ENCODE data around the gene MME. TPM values are rescaled to one million over a fixed set of nuclear protein-coding genes. Genes with fewer than 3 reads are reported as not detected.

Gene MME
- total RNA-seq, 4 donors from 2014 or later = 1.5 to 81.7 (median 20.5) TPM

DNA sequence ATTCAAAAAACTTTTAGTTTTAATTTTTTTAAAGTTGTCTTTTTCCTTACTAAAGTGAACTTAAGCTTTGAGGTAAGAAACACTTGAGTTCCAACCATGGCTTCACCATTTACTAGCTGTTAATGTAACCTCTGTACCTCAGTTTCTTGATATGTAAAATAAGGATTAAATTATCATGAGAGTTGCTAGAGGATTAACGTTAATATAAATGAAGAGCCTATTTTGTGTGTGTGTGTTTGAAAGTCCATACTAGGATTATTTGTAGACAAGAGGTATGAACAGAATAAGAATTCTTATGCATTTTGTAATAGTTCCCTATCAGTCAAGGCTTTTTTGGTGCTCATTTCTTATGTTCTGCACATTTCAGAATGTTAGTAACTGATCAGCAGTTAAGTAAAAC lies 93.7 kb downstream of the MME start:
- no peak for ATAC-seq
- 75 to 79% methylated on average over 1 of the region's 1 CpG for WGBS, 2 donors (ENCODE audit: low coverage in 1 of 2)
- no peaks in the 10 kb centered on the region for H3K36me3 ChIP-seq
- no peaks in the 10 kb centered on the region for H3K9me3 ChIP-seq
- H3K27ac ChIP-seq = no peak overlapping the region
- no peaks in the 10 kb centered on the region for H3K27me3 ChIP-seq
- TF ChIP-seq, protein P1, sequence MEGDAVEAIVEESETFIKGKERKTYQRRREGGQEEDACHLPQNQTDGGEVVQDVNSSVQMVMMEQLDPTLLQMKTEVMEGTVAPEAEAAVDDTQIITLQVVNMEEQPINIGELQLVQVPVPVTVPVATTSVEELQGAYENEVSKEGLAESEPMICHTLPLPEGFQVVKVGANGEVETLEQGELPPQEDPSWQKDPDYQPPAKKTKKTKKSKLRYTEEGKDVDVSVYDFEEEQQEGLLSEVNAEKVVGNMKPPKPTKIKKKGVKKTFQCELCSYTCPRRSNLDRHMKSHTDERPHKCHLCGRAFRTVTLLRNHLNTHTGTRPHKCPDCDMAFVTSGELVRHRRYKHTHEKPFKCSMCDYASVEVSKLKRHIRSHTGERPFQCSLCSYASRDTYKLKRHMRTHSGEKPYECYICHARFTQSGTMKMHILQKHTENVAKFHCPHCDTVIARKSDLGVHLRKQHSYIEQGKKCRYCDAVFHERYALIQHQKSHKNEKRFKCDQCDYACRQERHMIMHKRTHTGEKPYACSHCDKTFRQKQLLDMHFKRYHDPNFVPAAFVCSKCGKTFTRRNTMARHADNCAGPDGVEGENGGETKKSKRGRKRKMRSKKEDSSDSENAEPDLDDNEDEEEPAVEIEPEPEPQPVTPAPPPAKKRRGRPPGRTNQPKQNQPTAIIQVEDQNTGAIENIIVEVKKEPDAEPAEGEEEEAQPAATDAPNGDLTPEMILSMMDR (IDR thresholded peaks at IDR 0.05) = no peak
- TF ChIP-seq EP300 (IDR thresholded peaks at IDR 0.05) (no peak), POLR2A (IDR thresholded peaks at IDR 0.05) (no peak), POLR2AphosphoS5 (IDR thresholded peaks at IDR 0.05) (no peak)
- no peak overlapping the region for H3K4me3 ChIP-seq
- H3K4me1 ChIP-seq = no peaks in the 10 kb centered on the region

DNA sequence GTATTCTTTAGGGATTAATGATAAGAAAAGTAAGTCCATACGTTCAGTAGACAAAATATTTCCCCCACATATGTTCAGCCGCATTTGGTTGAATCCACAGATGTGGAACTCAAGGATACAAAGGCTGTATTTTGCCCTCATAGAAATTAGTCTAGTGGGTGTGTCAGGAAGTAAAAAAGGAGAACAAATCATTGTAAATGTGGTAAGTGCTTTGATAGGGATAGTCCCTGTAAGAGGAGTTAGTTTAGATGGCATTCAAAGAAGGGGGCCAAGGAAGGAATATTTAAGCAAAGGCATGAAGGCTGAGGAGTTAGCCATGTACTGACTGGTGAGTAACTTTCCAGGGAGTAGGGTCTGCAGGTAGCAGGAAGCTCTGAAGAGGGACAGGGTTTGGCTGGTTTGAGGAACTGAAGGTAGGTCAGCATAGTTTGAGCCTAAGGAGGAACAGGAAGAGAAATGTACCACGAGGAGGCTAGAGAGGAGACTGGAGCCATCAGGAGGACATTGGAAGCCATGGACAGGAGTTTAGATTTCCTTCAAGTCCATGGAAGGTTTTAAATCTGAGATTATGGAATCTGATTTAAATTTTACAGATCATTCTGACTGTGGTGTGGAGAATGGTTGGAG lies 98.8 kb downstream of the MME start:
- Histone ChIP-seq H3K4me3 (no peak overlapping the region), H3K9me3 (no peaks in the 10 kb centered on the region), H3K27me3 (no peaks in the 10 kb centered on the region), H3K36me3 (no peaks in the 10 kb centered on the region), H3K27ac (no peak overlapping the region), H3K4me1 (no peaks in the 10 kb centered on the region)
- TF ChIP-seq, protein P1 (IDR thresholded peaks at IDR 0.05) = no peak
- TF ChIP-seq EP300 (IDR thresholded peaks at IDR 0.05) (no peak), POLR2AphosphoS5 (IDR thresholded peaks at IDR 0.05) (no peak), POLR2A (IDR thresholded peaks at IDR 0.05) (no peak)
- no peak for ATAC-seq
- WGBS, 2 donors (ENCODE audit: low coverage in 1 of 2) = 68 to 87% methylated on average over 3 of the region's 3 CpGs

DNA sequence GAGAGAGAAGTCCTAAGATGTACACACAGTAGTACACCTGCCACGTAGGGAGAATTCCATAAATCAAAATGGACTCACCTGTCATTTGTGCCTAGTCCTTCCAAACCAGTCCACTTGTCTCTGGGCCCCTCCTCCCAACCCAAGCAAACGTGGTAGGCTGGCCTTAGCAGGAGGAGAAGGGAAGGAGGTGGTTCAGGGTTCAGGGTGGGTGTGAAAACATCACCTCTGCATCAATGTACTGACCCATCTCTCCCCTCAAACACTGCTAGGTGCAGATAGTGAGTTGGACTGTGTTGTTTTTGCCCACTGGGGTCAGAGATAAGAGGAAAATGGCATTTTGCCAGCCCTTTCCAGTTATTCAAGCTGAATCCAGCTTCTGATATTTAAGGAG lies 99.3 kb downstream of the MME start:
- H3K4me1 ChIP-seq = no peaks in the 10 kb centered on the region
- TF ChIP-seq POLR2A (IDR thresholded peaks at IDR 0.05) (no peak), EP300 (IDR thresholded peaks at IDR 0.05) (no peak)
- TF ChIP-seq, protein P1 (IDR thresholded peaks at IDR 0.05) = no peak
- no peaks in the 10 kb centered on the region for H3K27me3 ChIP-seq
- no peak overlapping the region for H3K4me3 ChIP-seq
- 65% methylated on average over 2 of the region's 2 CpGs; no CpG with 5 or more reads in 1 of the 2 donors for WGBS, 2 donors (ENCODE audit: low coverage in 1 of 2)
- no peak for ATAC-seq
- no peak overlapping the region for H3K27ac ChIP-seq
- H3K36me3 ChIP-seq = no peaks in the 10 kb centered on the region
- no peaks in the 10 kb centered on the region for H3K9me3 ChIP-seq

DNA sequence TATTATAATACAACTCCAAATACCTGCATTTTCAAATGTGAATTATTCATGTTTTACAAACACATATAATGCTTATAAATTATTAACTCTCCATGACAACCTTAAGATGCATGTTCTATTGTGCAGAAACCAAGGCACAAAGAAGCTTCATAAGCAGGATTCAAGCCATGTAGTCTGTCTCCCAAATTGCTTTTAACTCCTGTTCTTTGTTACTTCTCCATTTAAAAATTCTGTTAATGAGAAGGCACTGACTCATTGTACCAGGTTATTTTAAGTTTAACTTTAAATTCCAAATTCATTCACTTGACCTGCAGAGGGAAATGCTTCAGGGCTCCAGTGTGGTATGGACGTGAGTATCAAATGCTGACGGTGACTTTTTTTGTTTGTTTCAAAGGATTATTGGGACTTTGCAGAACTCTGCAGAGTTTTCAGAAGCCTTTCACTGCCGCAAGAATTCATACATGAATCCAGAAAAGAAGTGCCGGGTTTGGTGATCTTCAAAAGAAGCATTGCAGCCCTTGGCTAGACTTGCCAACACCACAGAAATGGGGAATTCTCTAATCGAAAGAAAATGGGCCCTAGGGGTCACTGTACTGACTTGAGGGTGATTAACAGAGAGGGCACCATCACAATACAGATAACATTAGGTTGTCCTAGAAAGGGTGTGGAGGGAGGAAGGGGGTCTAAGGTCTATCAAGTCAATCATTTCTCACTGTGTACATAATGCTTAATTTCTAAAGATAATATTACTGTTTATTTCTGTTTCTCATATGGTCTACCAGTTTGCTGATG lies 100.0 kb downstream of the MME start:
- Histone ChIP-seq H3K4me3 (no peak overlapping the region), H3K27ac (no peak overlapping the region), H3K9me3 (no peaks in the 10 kb centered on the region), H3K36me3 (no peaks in the 10 kb centered on the region), H3K27me3 (no peaks in the 10 kb centered on the region), H3K4me1 (no peaks in the 10 kb centered on the region)
- TF ChIP-seq POLR2AphosphoS5 (IDR thresholded peaks at IDR 0.05) (no peak), EP300 (IDR thresholded peaks at IDR 0.05) (no peak), POLR2A (IDR thresholded peaks at IDR 0.05) (no peak)
- TF ChIP-seq, protein P1 (IDR thresholded peaks at IDR 0.05) = no peak
- ATAC-seq = no peak
- WGBS, 2 donors (ENCODE audit: low coverage in 1 of 2) = 73 to 88% methylated on average over 3 to 5 of the region's 5 CpGs

DNA sequence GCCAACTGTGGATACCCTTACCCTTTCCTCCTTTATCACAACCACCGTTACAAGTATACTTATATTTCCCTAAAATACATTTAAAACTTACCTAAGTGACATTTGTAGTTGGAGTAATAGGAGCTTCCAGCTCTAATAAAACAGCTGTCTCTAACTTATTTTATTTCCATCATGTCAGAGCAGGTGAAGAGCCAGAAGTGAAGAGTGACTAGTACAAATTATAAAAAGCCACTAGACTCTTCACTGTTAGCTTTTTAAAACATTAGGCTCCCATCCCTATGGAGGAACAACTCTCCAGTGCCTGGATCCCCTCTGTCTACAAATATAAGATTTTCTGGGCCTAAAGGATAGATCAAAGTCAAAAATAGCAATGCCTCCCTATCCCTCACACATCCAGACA lies 102.3 kb downstream of the MME start:
- Histone ChIP-seq H3K27me3 (no peaks in the 10 kb centered on the region), H3K4me1 (no peaks in the 10 kb centered on the region), H3K9me3 (no peaks in the 10 kb centered on the region), H3K36me3 (no peaks in the 10 kb centered on the region), H3K27ac (no peak overlapping the region), H3K4me3 (no peak overlapping the region)
- no peak for ATAC-seq
- no peak for TF ChIP-seq EP300 (IDR thresholded peaks at IDR 0.05)
- no peak for TF ChIP-seq POLR2A (IDR thresholded peaks at IDR 0.05)
- 83 to 92% methylated on average over 1 of the region's 1 CpG for WGBS, 2 donors (ENCODE audit: low coverage in 1 of 2)
